ENCODE data around the gene PTPRN2.

Gene PTPRN2

DNA sequence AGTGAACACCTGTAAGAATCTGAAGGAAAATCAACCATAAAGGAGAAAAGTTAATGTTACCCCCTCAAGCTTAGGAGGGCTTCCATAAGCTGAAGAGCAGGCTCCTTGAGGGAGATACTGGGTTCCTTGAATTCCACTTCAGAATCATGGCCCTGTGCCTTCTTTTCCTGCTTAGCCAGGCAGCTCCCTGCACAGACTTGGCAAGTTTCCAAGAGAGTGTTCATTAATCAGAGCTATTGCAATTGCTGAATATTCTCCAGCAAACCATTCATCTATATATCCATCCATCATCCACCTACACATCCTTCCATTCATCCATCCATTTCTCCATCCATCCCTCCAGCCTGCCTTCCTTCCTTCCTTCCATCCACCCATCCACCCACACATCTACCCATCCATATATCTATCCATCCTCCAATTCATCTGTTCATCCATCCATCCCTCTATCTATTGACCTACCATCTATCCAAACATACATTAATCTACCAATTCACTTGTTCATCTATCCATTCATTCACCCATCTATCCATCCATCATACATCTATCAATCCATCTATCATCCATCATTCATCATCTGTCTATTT lies 574.4 kb downstream of the PTPRN2 start:
- TF ChIP-seq, protein P1, sequence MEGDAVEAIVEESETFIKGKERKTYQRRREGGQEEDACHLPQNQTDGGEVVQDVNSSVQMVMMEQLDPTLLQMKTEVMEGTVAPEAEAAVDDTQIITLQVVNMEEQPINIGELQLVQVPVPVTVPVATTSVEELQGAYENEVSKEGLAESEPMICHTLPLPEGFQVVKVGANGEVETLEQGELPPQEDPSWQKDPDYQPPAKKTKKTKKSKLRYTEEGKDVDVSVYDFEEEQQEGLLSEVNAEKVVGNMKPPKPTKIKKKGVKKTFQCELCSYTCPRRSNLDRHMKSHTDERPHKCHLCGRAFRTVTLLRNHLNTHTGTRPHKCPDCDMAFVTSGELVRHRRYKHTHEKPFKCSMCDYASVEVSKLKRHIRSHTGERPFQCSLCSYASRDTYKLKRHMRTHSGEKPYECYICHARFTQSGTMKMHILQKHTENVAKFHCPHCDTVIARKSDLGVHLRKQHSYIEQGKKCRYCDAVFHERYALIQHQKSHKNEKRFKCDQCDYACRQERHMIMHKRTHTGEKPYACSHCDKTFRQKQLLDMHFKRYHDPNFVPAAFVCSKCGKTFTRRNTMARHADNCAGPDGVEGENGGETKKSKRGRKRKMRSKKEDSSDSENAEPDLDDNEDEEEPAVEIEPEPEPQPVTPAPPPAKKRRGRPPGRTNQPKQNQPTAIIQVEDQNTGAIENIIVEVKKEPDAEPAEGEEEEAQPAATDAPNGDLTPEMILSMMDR (IDR thresholded peaks at IDR 0.05; ENCODE audit: extremely low read depth, insufficient read depth, missing control alignments): no peak
- DNase-seq (ENCODE audit: low spot score): no peak
- in situ Hi-C loops (cut with MboI; ENCODE audit: low pct_unique_long_range_greater_than_20kb, low sequenced_read_pairs, unreplicated experiment): no loop called here

DNA sequence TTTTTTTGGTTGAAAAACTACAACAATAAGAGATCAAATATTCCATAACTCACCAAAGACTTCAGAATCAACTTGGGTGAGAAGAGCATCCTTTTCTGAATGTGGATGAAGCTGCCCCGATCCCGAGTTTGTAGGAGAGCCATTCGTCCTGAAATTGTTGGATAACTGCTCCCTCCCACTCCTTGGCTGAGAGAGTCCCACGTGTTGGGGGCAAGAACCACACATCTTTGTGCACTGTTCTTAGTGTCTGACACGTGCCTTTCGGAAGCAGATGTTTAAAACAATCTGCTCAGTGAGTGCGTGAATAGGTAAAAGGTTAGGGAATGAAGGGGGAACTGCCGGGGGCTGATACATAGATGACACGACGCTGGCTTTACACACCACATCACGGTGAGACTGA lies 575.7 kb downstream of the PTPRN2 start:
- TF ChIP-seq, protein P1 (IDR thresholded peaks at IDR 0.05; ENCODE audit: extremely low read depth, insufficient read depth, missing control alignments): no peak
- in situ Hi-C loops (cut with MboI; ENCODE audit: low pct_unique_long_range_greater_than_20kb, low sequenced_read_pairs, unreplicated experiment): no loop called here
- DNase-seq (ENCODE audit: low spot score): no peak

DNA sequence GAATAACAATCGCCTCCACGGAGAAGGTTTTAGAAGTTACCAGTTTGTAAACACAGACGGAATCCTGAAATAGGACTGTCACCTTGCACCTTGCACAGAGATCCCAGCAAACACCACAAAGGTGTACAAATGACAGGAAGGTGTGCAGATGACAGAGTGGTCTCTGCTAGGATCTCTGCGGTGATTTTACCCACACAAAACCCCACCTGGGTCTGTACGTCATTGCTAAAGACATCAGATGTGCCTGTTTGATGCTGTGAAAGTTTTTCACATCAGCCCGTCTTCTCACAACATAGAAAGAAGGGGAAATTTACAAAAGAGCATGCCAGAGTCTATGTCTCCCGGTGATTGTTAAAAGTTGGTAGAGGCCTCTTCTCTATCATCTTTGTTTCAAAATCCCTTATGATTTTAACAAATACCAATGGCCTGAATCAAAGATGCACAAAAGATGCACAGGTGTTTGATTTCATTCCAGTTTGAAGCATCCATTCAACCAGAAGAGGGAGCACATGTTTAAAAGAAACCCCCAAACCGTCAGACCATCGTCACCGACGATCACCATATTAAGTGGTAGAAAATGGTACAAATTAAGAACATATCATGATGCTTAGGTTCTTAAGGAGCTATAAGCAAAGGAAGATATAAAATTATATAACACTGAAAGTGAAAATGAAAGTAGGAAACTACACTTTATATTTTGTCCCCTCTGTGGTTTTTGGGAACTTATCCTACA lies 576.5 kb downstream of the PTPRN2 start:
- in situ Hi-C loops (cut with MboI; ENCODE audit: low pct_unique_long_range_greater_than_20kb, low sequenced_read_pairs, unreplicated experiment): no loop called here
- TF ChIP-seq, protein P1 (IDR thresholded peaks at IDR 0.05; ENCODE audit: extremely low read depth, insufficient read depth, missing control alignments): no peak
- no peak for DNase-seq (ENCODE audit: low spot score)

DNA sequence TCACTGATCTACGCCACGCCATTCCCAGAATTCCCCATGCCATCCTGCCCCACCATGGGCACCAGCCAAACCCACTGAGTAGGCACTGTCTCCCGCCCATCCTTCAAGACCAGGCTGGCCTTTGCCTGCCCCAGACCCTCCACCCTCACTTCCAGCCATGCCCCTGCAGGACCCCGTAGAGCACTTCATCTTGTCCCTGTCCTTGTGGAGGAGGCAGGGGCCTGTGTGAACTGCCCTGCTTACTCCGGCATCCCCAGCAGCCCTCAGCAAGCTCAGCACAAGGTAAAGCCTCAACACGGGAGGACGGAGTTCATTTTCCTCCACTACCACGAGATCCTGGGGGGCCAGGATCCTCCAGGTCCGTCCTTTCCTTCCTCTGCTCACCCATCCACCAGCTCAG lies 577.7 kb downstream of the PTPRN2 start:
- in situ Hi-C loops (cut with MboI; ENCODE audit: low pct_unique_long_range_greater_than_20kb, low sequenced_read_pairs, unreplicated experiment): no loop called here
- DNase-seq (ENCODE audit: low spot score): no peak
- TF ChIP-seq, protein P1 (IDR thresholded peaks at IDR 0.05; ENCODE audit: extremely low read depth, insufficient read depth, missing control alignments): no peak

DNA sequence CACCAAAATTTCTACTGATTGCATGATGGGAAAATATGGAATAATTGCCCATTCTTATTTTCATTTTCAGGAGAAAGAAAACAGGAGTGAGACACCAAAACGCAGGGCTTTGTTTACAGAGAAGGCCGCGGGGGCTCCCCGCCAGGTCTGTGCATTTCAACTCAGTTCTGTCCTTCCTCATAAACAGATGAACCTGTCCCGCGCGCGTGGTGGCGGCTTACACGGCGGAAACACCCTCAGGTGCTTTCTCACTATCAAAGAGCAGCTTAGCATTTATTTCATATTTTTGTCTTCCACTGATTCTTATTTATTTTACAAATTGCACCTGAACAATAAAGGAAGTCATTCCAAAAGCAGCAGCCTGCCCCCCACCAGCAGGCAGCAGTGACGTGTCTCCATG lies 579.4 kb downstream of the PTPRN2 start:
- in situ Hi-C loops (cut with MboI; ENCODE audit: low pct_unique_long_range_greater_than_20kb, low sequenced_read_pairs, unreplicated experiment): no loop called here
- TF ChIP-seq, protein P1 (IDR thresholded peaks at IDR 0.05; ENCODE audit: extremely low read depth, insufficient read depth, missing control alignments): no peak

DNA sequence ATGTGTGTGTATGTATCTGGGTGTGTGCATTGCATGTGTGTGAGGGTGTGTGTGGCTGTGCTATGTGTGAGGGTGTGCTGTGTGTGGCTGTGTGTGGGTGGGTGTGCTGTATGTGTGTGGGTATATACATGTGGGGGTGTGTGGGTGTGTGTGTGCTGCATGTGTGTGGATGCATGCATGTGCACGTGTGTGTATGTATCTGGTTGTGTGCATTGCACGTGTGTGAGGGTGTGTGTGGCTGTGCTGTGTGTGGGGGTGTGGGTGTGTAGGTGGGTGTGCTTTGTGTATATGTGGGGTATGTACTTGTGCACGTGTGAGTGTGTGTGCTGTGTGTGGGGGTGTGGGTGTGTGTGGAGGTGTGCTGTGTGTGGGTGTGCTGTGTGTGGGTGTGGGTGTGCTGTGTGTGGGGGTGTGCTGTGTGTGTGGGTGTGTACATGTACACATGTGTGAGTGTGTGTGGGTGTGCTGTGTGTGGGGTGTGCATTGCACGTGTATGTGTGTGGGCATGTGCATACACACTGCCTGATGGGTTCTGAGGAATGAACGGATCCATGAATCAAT lies 579.8 kb downstream of the PTPRN2 start:
- DNase-seq (ENCODE audit: low spot score): no peak
- in situ Hi-C loops (cut with MboI; ENCODE audit: low pct_unique_long_range_greater_than_20kb, low sequenced_read_pairs, unreplicated experiment): no loop called here
- TF ChIP-seq, protein P1 (IDR thresholded peaks at IDR 0.05; ENCODE audit: extremely low read depth, insufficient read depth, missing control alignments): no peak

More for the DNA sequence above, 579.4 kb downstream of the PTPRN2 start:
- no peak for DNase-seq (ENCODE audit: low spot score)
